Measurements from ENCODE around the gene SPATA16.

The SPATA16 gene

DNA sequence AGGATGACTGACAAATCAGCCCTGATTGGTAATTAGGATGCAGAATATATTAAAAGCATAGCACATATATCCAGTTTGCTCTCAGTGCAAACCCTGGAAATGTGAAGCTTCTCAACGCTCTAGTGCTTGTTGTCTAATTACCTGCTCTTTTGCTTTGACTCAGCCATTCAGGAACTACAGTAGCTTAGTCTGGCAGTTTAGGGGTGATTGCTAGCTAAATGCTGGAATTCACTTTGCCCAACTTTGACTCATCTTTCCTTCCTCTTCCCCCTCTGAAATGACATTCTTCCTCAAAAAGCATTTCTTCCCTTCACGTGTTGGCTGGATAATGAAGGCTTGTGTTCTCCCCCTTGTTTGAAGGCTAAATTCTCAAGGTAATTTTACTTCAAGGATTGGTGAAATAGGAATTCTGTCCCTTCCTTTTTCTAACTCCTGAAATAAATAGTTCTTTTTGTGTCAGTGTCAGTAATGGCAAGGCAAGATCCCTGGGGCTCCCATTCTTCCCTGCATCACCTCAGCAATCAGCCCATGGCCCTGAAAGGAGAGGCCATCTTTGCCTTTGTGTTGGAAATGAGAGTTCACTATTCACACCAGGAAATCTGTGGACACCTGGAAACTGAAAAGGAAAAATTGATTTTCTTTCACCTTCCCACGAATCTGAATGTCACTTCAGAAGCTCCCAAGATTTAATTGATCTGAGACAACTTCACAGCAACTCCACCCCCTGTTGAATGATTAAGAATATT is 286.9 kb downstream of the SPATA16 start:
- no peak for ATAC-seq
- TF ChIP-seq, protein P1, sequence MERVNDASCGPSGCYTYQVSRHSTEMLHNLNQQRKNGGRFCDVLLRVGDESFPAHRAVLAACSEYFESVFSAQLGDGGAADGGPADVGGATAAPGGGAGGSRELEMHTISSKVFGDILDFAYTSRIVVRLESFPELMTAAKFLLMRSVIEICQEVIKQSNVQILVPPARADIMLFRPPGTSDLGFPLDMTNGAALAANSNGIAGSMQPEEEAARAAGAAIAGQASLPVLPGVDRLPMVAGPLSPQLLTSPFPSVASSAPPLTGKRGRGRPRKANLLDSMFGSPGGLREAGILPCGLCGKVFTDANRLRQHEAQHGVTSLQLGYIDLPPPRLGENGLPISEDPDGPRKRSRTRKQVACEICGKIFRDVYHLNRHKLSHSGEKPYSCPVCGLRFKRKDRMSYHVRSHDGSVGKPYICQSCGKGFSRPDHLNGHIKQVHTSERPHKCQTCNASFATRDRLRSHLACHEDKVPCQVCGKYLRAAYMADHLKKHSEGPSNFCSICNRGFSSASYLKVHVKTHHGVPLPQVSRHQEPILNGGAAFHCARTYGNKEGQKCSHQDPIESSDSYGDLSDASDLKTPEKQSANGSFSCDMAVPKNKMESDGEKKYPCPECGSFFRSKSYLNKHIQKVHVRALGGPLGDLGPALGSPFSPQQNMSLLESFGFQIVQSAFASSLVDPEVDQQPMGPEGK (CRISPR knock-in tag; IDR thresholded peaks at IDR 0.05; ENCODE audit: borderline replicate concordance): no peak
- TF ChIP-seq OSR1 (CRISPR knock-in tag; IDR thresholded peaks at IDR 0.05): no peak
- no peak for TF ChIP-seq ISL1 (CRISPR knock-in tag; IDR thresholded peaks at IDR 0.05)
- TF ChIP-seq, protein P2, sequence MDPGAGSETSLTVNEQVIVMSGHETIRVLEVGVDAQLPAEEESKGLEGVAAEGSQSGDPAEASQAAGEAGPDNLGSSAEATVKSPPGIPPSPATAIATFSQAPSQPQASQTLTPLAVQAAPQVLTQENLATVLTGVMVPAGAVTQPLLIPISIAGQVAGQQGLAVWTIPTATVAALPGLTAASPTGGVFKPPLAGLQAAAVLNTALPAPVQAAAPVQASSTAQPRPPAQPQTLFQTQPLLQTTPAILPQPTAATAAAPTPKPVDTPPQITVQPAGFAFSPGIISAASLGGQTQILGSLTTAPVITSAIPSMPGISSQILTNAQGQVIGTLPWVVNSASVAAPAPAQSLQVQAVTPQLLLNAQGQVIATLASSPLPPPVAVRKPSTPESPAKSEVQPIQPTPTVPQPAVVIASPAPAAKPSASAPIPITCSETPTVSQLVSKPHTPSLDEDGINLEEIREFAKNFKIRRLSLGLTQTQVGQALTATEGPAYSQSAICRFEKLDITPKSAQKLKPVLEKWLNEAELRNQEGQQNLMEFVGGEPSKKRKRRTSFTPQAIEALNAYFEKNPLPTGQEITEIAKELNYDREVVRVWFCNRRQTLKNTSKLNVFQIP (CRISPR knock-in tag; IDR thresholded peaks at IDR 0.05; ENCODE audit: borderline replicate concordance, low read depth): no peak

- no peak for ATAC-seq
- TF ChIP-seq ZNF70 (CRISPR knock-in tag; IDR thresholded peaks at IDR 0.05): no peak
- TF ChIP-seq OSR1 (CRISPR knock-in tag; IDR thresholded peaks at IDR 0.05): no peak
Measured at GRCh38 chr3:172853005-172853404, 288.0 kb downstream of the SPATA16 start.

- ATAC-seq: no peak
- TF ChIP-seq CREB5 (CRISPR knock-in tag; IDR thresholded peaks at IDR 0.05; ENCODE audit: low read depth): no peak
- peak; percentile 77 for TF ChIP-seq ISL1 (CRISPR knock-in tag; IDR thresholded peaks at IDR 0.05)
- TF ChIP-seq, protein P2 (CRISPR knock-in tag; IDR thresholded peaks at IDR 0.05; ENCODE audit: borderline replicate concordance, low read depth): no peak
- TF ChIP-seq TCF4 (CRISPR knock-in tag; IDR thresholded peaks at IDR 0.05; ENCODE audit: borderline replicate concordance): no peak
- TF ChIP-seq ZFP3 (CRISPR knock-in tag; IDR thresholded peaks at IDR 0.05): no peak
- no peak for TF ChIP-seq RARB (CRISPR knock-in tag; IDR thresholded peaks at IDR 0.05)
- no peak for TF ChIP-seq ZNF565 (CRISPR knock-in tag; conservative IDR thresholded peaks at IDR 0.05; ENCODE audit: low read depth)
- TF ChIP-seq CSDC2 (CRISPR knock-in tag; IDR thresholded peaks at IDR 0.05): no peak
Measured at GRCh38 chr3:172848910-172849309, 292.1 kb downstream of the SPATA16 start.

- TF ChIP-seq ZNF565 (CRISPR knock-in tag; conservative IDR thresholded peaks at IDR 0.05; ENCODE audit: low read depth) (no peak), ZNF8 (CRISPR knock-in tag; IDR thresholded peaks at IDR 0.05) (no peak), ZFP30 (CRISPR knock-in tag; IDR thresholded peaks at IDR 0.05) (no peak), PPARA (CRISPR knock-in tag; IDR thresholded peaks at IDR 0.05; ENCODE audit: borderline replicate concordance) (no peak), CSDC2 (CRISPR knock-in tag; IDR thresholded peaks at IDR 0.05) (no peak), ARNTL (CRISPR knock-in tag; IDR thresholded peaks at IDR 0.05; ENCODE audit: borderline replicate concordance, low read depth) (no peak), ZFP3 (CRISPR knock-in tag; IDR thresholded peaks at IDR 0.05) (no peak), SNAI2 (CRISPR knock-in tag; IDR thresholded peaks at IDR 0.05) (no peak), TCF4 (CRISPR knock-in tag; IDR thresholded peaks at IDR 0.05; ENCODE audit: borderline replicate concordance) (no peak), OSR1 (CRISPR knock-in tag; IDR thresholded peaks at IDR 0.05) (no peak)
- TF ChIP-seq, protein P1 (CRISPR knock-in tag; IDR thresholded peaks at IDR 0.05; ENCODE audit: borderline replicate concordance): no peak
- TF ChIP-seq, protein P3, sequence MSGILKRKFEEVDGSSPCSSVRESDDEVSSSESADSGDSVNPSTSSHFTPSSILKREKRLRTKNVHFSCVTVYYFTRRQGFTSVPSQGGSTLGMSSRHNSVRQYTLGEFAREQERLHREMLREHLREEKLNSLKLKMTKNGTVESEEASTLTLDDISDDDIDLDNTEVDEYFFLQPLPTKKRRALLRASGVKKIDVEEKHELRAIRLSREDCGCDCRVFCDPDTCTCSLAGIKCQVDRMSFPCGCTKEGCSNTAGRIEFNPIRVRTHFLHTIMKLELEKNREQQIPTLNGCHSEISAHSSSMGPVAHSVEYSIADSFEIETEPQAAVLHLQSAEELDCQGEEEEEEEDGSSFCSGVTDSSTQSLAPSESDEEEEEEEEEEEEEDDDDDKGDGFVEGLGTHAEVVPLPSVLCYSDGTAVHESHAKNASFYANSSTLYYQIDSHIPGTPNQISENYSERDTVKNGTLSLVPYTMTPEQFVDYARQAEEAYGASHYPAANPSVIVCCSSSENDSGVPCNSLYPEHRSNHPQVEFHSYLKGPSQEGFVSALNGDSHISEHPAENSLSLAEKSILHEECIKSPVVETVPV (CRISPR knock-in tag; IDR thresholded peaks at IDR 0.05): no peak
- TF ChIP-seq, protein P4, sequence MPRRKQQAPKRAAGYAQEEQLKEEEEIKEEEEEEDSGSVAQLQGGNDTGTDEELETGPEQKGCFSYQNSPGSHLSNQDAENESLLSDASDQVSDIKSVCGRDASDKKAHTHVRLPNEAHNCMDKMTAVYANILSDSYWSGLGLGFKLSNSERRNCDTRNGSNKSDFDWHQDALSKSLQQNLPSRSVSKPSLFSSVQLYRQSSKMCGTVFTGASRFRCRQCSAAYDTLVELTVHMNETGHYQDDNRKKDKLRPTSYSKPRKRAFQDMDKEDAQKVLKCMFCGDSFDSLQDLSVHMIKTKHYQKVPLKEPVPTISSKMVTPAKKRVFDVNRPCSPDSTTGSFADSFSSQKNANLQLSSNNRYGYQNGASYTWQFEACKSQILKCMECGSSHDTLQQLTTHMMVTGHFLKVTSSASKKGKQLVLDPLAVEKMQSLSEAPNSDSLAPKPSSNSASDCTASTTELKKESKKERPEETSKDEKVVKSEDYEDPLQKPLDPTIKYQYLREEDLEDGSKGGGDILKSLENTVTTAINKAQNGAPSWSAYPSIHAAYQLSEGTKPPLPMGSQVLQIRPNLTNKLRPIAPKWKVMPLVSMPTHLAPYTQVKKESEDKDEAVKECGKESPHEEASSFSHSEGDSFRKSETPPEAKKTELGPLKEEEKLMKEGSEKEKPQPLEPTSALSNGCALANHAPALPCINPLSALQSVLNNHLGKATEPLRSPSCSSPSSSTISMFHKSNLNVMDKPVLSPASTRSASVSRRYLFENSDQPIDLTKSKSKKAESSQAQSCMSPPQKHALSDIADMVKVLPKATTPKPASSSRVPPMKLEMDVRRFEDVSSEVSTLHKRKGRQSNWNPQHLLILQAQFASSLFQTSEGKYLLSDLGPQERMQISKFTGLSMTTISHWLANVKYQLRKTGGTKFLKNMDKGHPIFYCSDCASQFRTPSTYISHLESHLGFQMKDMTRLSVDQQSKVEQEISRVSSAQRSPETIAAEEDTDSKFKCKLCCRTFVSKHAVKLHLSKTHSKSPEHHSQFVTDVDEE (CRISPR knock-in tag; IDR thresholded peaks at IDR 0.05): no peak
- ATAC-seq: no peak
Measured at GRCh38 chr3:172847292-172847691, 293.7 kb downstream of the SPATA16 start.

Data from SK-N-SH treated with all-trans-retinoic acid at 6 μM for 48 hours (cell line).